GM18502 (cell line): ENCODE results near the gene LRRC19.

Experiments used
- ATAC-seq: cut with Tn5 transposase; IDR thresholded peaks from one replicate; pipeline ENCODE4 v1.9.1; 2021; ENCODE audit warnings: mild to moderate bottlenecking; ENCODE audit not compliant: unreplicated experiment, poor library complexity

Gene LRRC19

GRCh38 chr9:27005491-27005890, at the start of gene LRRC19:
Gene LRRC19, minus strand, starts transcription at chr9:27005672. Its CDS starts 5,978 bp downstream, at chr9:26999694.
- ATAC-seq = no peak

- ATAC-seq = no peak
These were observed 49.4 kb upstream of the LRRC19 start for GRCh38 chr9:27054841-27055240.

- no peak for ATAC-seq
These were observed 48.7 kb upstream of the LRRC19 start for GRCh38 chr9:27054125-27054524.

GRCh38 chr9:27053369-27054022, 48.0 kb upstream of the LRRC19 start:
- no peak for ATAC-seq

GRCh38 chr9:27047136-27047535, 41.7 kb upstream of the LRRC19 start:
- no peak for ATAC-seq

GRCh38 chr9:27043176-27043575, 37.7 kb upstream of the LRRC19 start:
- ATAC-seq = no peak

GRCh38 chr9:27042476-27042875, 37.0 kb upstream of the LRRC19 start:
- ATAC-seq = no peak

GRCh38 chr9:27041746-27042145, 36.3 kb upstream of the LRRC19 start:
- ATAC-seq = no peak

- no peak for ATAC-seq
These were observed 32.0 kb upstream of the LRRC19 start for GRCh38 chr9:27037499-27037898.

GRCh38 chr9:27033815-27034403, 28.4 kb upstream of the LRRC19 start:
- ATAC-seq = peak; percentile 90

- no peak for ATAC-seq
These were observed 23.7 kb upstream of the LRRC19 start for GRCh38 chr9:27029186-27029585.

GRCh38 chr9:27022920-27023319, 17.4 kb upstream of the LRRC19 start:
- ATAC-seq = no peak

GRCh38 chr9:27019589-27019988, 14.1 kb upstream of the LRRC19 start:
- no peak for ATAC-seq

- ATAC-seq = no peak
These were observed 1.9 kb downstream of the LRRC19 start for GRCh38 chr9:27003426-27004077.

GRCh38 chr9:26995810-26996209, 9.7 kb downstream of the LRRC19 start:
- no peak for ATAC-seq

GRCh38 chr9:26983340-26983739, 22.1 kb downstream of the LRRC19 start:
- peak; percentile 58 for ATAC-seq

GRCh38 chr9:26975728-26976707, 29.5 kb downstream of the LRRC19 start:
- ATAC-seq = no peak

GRCh38 chr9:26974927-26975326, 30.5 kb downstream of the LRRC19 start:
- no peak for ATAC-seq

GRCh38 chr9:26973989-26974388, 31.5 kb downstream of the LRRC19 start:
- ATAC-seq = no peak

- ATAC-seq = no peak
These were observed 33.8 kb downstream of the LRRC19 start for GRCh38 chr9:26971721-26972120.

GRCh38 chr9:26956860-26957233, 48.6 kb downstream of the LRRC19 start:
- no peak for ATAC-seq
